SK-N-SH (cell line): Measurements from ENCODE around the gene SCO1. TPM values are rescaled to one million over a fixed set of nuclear protein-coding genes. Genes with fewer than 3 reads are reported as not detected.

Source experiments
- CTCF ChIA-PET: fragments of 300-600, 350-600 bp; formaldehyde crosslinking; extraction: SDS; loops from one replicate; lab custom pipeline; 2021; lab: Yijun Ruan, JAX
- POLR2A ChIA-PET: fragments of 350-600 bp; sonication (Branson Sonifier 250); formaldehyde crosslinking; extraction: SDS; loops from one replicate; lab custom pipeline; 2020; ENCODE audit warnings: antibody characterized with exemption, inconsistent platforms; lab: Yijun Ruan, JAX
- DNase-seq: peaks from one replicate; pipeline ENCODE4 v3.0.0; 2012
- H2AFZ ChIP-seq: fragments of 200-600 bp; sonication (generic); 2 replicates; pipeline ENCODE4 v1.8.1; 2016; ENCODE audit warnings: antibody characterized with exemption, mild to moderate bottlenecking, low read depth
- H3F3A ChIP-seq: fragments of 200-600 bp; sonication (generic); replicated peaks from 2 replicates; pipeline ENCODE3; 2016; ENCODE audit warnings: antibody characterized with exemption, mild to moderate bottlenecking; ENCODE audit not compliant: insufficient read depth
- H3K27ac ChIP-seq, 2 experiments: fragments of 200-500 bp in 1 of 2; fragments of 200-600 bp in 1 of 2; sonication (Bioruptor generic) in 1 of 2; sonication (generic), shearing (Covaris generic) in 1 of 2; 2 replicates each; pipeline versions ENCODE4 v1.5.1 to v1.6.1; 2014 to 2016; ENCODE audit warnings: low read depth in 2 of 2, inconsistent platforms in 1 of 2, low read length in 1 of 2, mild to moderate bottlenecking in 1 of 2, mixed read lengths in 1 of 2
- H3K27me3 ChIP-seq: fragments of 200-600 bp; sonication (generic), shearing (Covaris generic); 2 replicates; pipeline ENCODE4 v1.6.1; 2016; ENCODE audit warnings: mixed run types; ENCODE audit not compliant: insufficient read depth
- H3K36me3 ChIP-seq, 2 experiments: fragments of 200-500 bp in 1 of 2; fragments of 200-600 bp in 1 of 2; sonication (Bioruptor generic) in 1 of 2; sonication (generic) in 1 of 2; replicated peaks in 1 of 2; 2 replicates each; pipeline versions ENCODE3 to v1.5.1; 2014 to 2016; ENCODE audit warnings: low read length in 1 of 2, mild to moderate bottlenecking in 1 of 2; ENCODE audit not compliant: insufficient read depth in 2 of 2, control insufficient read depth in 1 of 2
- H3K4me1 ChIP-seq, 2 experiments: fragments of 200-500 bp in 1 of 2; fragments of 200-600 bp in 1 of 2; sonication (Bioruptor generic) in 1 of 2; sonication (generic), shearing (Covaris generic) in 1 of 2; 2 replicates each; pipeline versions ENCODE4 v1.5.1 to v1.6.1; 2014 to 2016; ENCODE audit warnings: low read depth in 1 of 2, low read length in 1 of 2, mixed run types in 1 of 2; ENCODE audit not compliant: insufficient read depth in 2 of 2, control insufficient read depth in 1 of 2
- H3K4me2 ChIP-seq: fragments of 200-600 bp; sonication (generic), shearing (Covaris generic); 2 replicates; pipeline ENCODE4 v1.6.1; 2017; ENCODE audit warnings: mixed run types
- H3K4me3 ChIP-seq, 2 experiments: fragments of 200-500 bp in 1 of 2; fragments of 200-600 bp in 1 of 2; sonication (Bioruptor generic) in 1 of 2; sonication (generic), shearing (Covaris generic) in 1 of 2; 2 replicates each; pipeline versions ENCODE4 v1.5.1 to v1.8.1; 2014 to 2016; ENCODE audit warnings: low read depth in 2 of 2, inconsistent platforms in 1 of 2, low read length in 1 of 2, mild to moderate bottlenecking in 1 of 2, mixed read lengths in 1 of 2, moderate library complexity in 1 of 2
- H3K79me2 ChIP-seq: fragments of 200-600 bp; sonication (generic); 2 replicates; pipeline ENCODE4 v1.8.1; 2017; ENCODE audit warnings: mild to moderate bottlenecking; ENCODE audit not compliant: insufficient read depth
- H3K9ac ChIP-seq: fragments of 200-600 bp; sonication (generic); 2 replicates; pipeline ENCODE4 v1.6.1; 2017; ENCODE audit warnings: mixed run types
- H3K9me2 ChIP-seq: fragments of 200-600 bp; sonication (generic); 2 replicates; pipeline ENCODE4 v1.6.1; 2017; ENCODE audit warnings: mixed run types
- H3K9me3 ChIP-seq: fragments of 200-600 bp; sonication (generic); 2 replicates; pipeline ENCODE4 v1.6.1; 2017; ENCODE audit warnings: mixed run types, mild to moderate bottlenecking, moderate library complexity
- H4K20me1 ChIP-seq: fragments of 200-600 bp; sonication (generic); 2 replicates; pipeline ENCODE4 v1.6.1; 2017; ENCODE audit warnings: mild to moderate bottlenecking, mixed run types; ENCODE audit not compliant: insufficient read depth
- CHD2 ChIP-seq: fragments of 150-350 bp; IDR thresholded peaks from 2 replicates; pipeline ENCODE4 v1.6.1; 2018; ENCODE audit warnings: low read length; ENCODE audit not compliant: partially characterized antibody
- EZH2phosphoT487 ChIP-seq: fragments of 200-600 bp; sonication (generic); IDR thresholded peaks from 2 replicates; pipeline ENCODE4 v1.6.1; 2017; ENCODE audit warnings: low read depth, mixed run types, mild to moderate bottlenecking, antibody characterized with exemption, moderate library complexity, borderline replicate concordance
- FOSL2 ChIP-seq: IDR thresholded peaks from 2 replicates; pipeline ENCODE4 v1.4.0; 2012; ENCODE audit warnings: low read depth, mild to moderate bottlenecking, moderate library complexity, borderline replicate concordance
- FOXM1 ChIP-seq: IDR thresholded peaks from 2 replicates; pipeline ENCODE4 v1.4.0; 2012; ENCODE audit warnings: low read depth, mild to moderate bottlenecking
- GATA2 ChIP-seq: sonication (generic); formaldehyde crosslinking; IDR thresholded peaks from 2 replicates; pipeline ENCODE4 v1.5.0; 2020; ENCODE audit warnings: mild to moderate bottlenecking, missing genetic modification reagents
- IRF3 ChIP-seq: fragments of 150-350 bp; IDR thresholded peaks from 2 replicates; pipeline ENCODE4 v1.6.1; 2016; ENCODE audit warnings: mild to moderate bottlenecking, low read depth, low read length
- JUND ChIP-seq: IDR thresholded peaks from 2 replicates; pipeline ENCODE4 v1.4.0; 2012
- MAX ChIP-seq: IDR thresholded peaks from 2 replicates; pipeline ENCODE4 v1.4.0; 2012; ENCODE audit warnings: low read depth
- MXI1 ChIP-seq: IDR thresholded peaks from 2 replicates; pipeline ENCODE4 v1.6.1; 2012; ENCODE audit warnings: mild to moderate bottlenecking, low read depth, low read length, improper control_type of control experiment
- PBX3 ChIP-seq: IDR thresholded peaks from 2 replicates; pipeline ENCODE4; 2012
- REST ChIP-seq: IDR thresholded peaks from 2 replicates; pipeline ENCODE4 v1.6.1; 2012; ENCODE audit warnings: mild to moderate bottlenecking, low read depth, low read length, moderate library complexity
- SIN3A ChIP-seq: IDR thresholded peaks from 2 replicates; pipeline ENCODE4 v1.6.1; 2012; ENCODE audit warnings: low read depth, mild to moderate bottlenecking, low read length, moderate library complexity, borderline replicate concordance
- SMC3 ChIP-seq: IDR thresholded peaks from 2 replicates; pipeline ENCODE4 v1.6.1; 2012; ENCODE audit warnings: low read depth, low read length, improper control_type of control experiment
- USF1 ChIP-seq: IDR thresholded peaks from 2 replicates; pipeline ENCODE4 v1.4.0; 2012; ENCODE audit warnings: low read depth, borderline replicate concordance
- USF2 ChIP-seq: fragments of 150-350 bp; IDR thresholded peaks from 2 replicates; pipeline ENCODE4 v1.6.1; 2017; ENCODE audit warnings: antibody characterized with exemption, low read length, low read depth, borderline replicate concordance
- YY1 ChIP-seq: IDR thresholded peaks from 2 replicates; pipeline ENCODE4 v1.4.0; 2012; ENCODE audit warnings: low read depth, mild to moderate bottlenecking
- ZBTB33 ChIP-seq: IDR thresholded peaks from 2 replicates; pipeline ENCODE4 v1.4.0; 2012; ENCODE audit warnings: low read depth, borderline replicate concordance
- WGBS: methylation state at CpG from one replicate; pipeline ENCODE4 v1.1.6; 2017; ENCODE audit warnings: low lambda C conversion rate; 5-methylcytosine and 5-hydroxymethylcytosine counted together
- polyA plus RNA-seq, 3 experiments: library from polyadenylated mRNA; depleted of rRNA; stranded (reverse); fragments of >200 nt; gene quantifications; 2 replicates each; pipeline ENCODE4 v1.2.3, GENCODE V29; 2012

SCO1 gene
- polyA plus RNA-seq, 1 of the 3 experiments (the other 2 are of a cell fraction): 28.6 TPM

- no peak for TF ChIP-seq ZBTB33
- TF ChIP-seq IRF3: no peak
- TF ChIP-seq CHD2: no peak
- TF ChIP-seq SIN3A: no peak
- TF ChIP-seq EZH2phosphoT487: no peak
- TF ChIP-seq, all 33 proteins: peak for 7
Measured at GRCh38 chr17:10668775-10669174, 28.6 kb downstream of the SCO1 start (continued).

GRCh38 chr17:10666906-10667305, 30.4 kb downstream of the SCO1 start:
- H3K4me1 ChIP-seq: no peaks in the 10 kb centered on the region
- CTCF ChIA-PET: no interaction called here
- POLR2A ChIA-PET: no interaction called here
- H3K4me3 ChIP-seq: no peak overlapping the region
- no peak overlapping the region for H2AFZ ChIP-seq
- H3K36me3 ChIP-seq: no peaks in the 10 kb centered on the region
- no peak overlapping the region for H3K4me2 ChIP-seq
- no peaks in the 10 kb centered on the region for H3K79me2 ChIP-seq
- no peak overlapping the region for H3K27ac ChIP-seq
- 95% methylated on average over 5 of the region's 5 CpGs for WGBS
- no peak overlapping the region for H3K9ac ChIP-seq
- no peaks in the 10 kb centered on the region for H3F3A ChIP-seq
- no peaks in the 10 kb centered on the region for H4K20me1 ChIP-seq
- no peak for DNase-seq
- no peaks in the 10 kb centered on the region for H3K9me2 ChIP-seq
- no peaks in the 10 kb centered on the region for H3K27me3 ChIP-seq
- no peaks in the 10 kb centered on the region for H3K9me3 ChIP-seq
- no peak for TF ChIP-seq JUND
- TF ChIP-seq REST: no peak
- TF ChIP-seq YY1: no peak
- TF ChIP-seq MXI1: no peak
- no peak for TF ChIP-seq FOSL2
- no peak for TF ChIP-seq FOXM1
- TF ChIP-seq USF1: no peak
- TF ChIP-seq MAX: no peak
- no peak for TF ChIP-seq IRF3
- TF ChIP-seq GATA2 (CRISPR knock-in tag): no peak
- TF ChIP-seq USF2: no peak
- no peak for TF ChIP-seq PBX3
- TF ChIP-seq SMC3: no peak
